KMS-11 (cell line): ENCODE data around the gene LRATD1.

ENCODE experiments used
- H2AFZ ChIP-seq: fragments of 200-600 bp; sonication (generic); 2 replicates; pipeline ENCODE4 v1.6.1; 2016; ENCODE audit warnings: antibody characterized with exemption, mixed run types, low read depth
- H3K27ac ChIP-seq: fragments of 200-600 bp; sonication (generic); 2 replicates; pipeline ENCODE4 v1.6.1; 2016; ENCODE audit warnings: mild to moderate bottlenecking, mixed run types
- H3K27me3 ChIP-seq: fragments of 200-600 bp; sonication (generic); 2 replicates; pipeline ENCODE4 v1.6.1; 2017; ENCODE audit warnings: mild to moderate bottlenecking, low read depth, mixed run types, moderate library complexity; ENCODE audit not compliant: insufficient read depth
- H3K36me3 ChIP-seq: fragments of 200-600 bp; sonication (generic); 2 replicates; pipeline ENCODE4 v1.6.1; 2017; ENCODE audit warnings: mild to moderate bottlenecking, mixed run types; ENCODE audit not compliant: insufficient read depth
- H3K4me1 ChIP-seq: fragments of 200-600 bp; sonication (generic); 2 replicates; pipeline ENCODE4 v1.6.1; 2016; ENCODE audit warnings: mild to moderate bottlenecking, low read depth, mixed run types; ENCODE audit not compliant: poor library complexity, severe bottlenecking
- H3K4me2 ChIP-seq: fragments of 200-600 bp; sonication (generic); 2 replicates; pipeline ENCODE4 v1.7.0; 2016; ENCODE audit warnings: mild to moderate bottlenecking, mixed run types
- H3K4me3 ChIP-seq: fragments of 200-600 bp; sonication (generic); IDR thresholded peaks from 2 replicates; pipeline ENCODE4 v1.6.1; 2017; ENCODE audit warnings: low read depth, low read length, mixed read lengths; ENCODE audit not compliant: insufficient read depth
- H3K79me2 ChIP-seq: fragments of 200-600 bp; sonication (generic); 2 replicates; pipeline ENCODE4 v1.6.1; 2016; ENCODE audit warnings: low read depth, mixed run types; ENCODE audit not compliant: insufficient read depth
- H3K9ac ChIP-seq: fragments of 200-600 bp; sonication (generic); 2 replicates; pipeline ENCODE4 v1.6.1; 2016; ENCODE audit warnings: mild to moderate bottlenecking, mixed run types
- H4K20me1 ChIP-seq: fragments of 200-600 bp; sonication (generic); 2 replicates; pipeline ENCODE4 v1.6.1; 2016; ENCODE audit warnings: mild to moderate bottlenecking, mixed run types; ENCODE audit not compliant: insufficient read depth
- TF ChIP-seq, protein P1 (sequence below): fragments of 200-600 bp; sonication (generic); conservative IDR thresholded peaks from 2 replicates; pipeline ENCODE4 v1.6.1; 2017; ENCODE audit warnings: low read depth, mild to moderate bottlenecking, antibody characterized with exemption, low read length, moderate library complexity, mixed read lengths

LRATD1 gene

DNA sequence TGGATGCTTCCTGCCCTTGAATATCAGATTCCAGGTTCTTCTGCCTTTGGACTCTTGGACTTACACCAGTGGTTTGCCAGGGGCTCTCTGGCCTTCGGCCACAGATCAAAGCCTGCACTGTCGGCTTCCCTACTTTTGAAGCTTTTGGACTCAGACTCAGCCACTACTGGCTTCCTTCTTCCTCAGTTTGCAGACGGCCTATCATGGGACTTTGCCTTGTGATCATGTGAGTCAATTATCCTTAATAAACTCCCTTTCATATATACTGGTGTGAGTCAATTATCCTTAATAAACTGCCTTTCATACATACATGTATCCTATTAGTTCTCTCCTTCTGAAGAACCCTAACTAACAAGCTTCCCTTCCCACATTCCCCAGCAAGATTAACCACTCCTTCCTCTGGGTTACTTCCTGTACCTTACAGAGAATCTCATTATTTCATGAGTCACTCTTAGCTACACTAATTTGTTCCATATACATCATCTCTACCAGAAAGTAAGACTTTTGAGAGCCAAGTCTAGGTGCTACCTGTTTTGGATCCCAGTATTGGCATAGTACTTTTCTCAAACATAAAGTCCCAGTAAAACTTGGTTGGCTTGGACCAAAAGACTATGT, 31.3 kb upstream of the LRATD1 start:
- no peak overlapping the region for H3K4me2 ChIP-seq
- H3K4me1 ChIP-seq: no peaks in the 10 kb centered on the region
- no peaks in the 10 kb centered on the region for H3K27me3 ChIP-seq
- H4K20me1 ChIP-seq: no peaks in the 10 kb centered on the region
- H3K4me3 ChIP-seq: no peak overlapping the region
- no peak overlapping the region for H3K9ac ChIP-seq
- H3K79me2 ChIP-seq: no peaks in the 10 kb centered on the region
- H3K36me3 ChIP-seq: no peaks in the 10 kb centered on the region
- no peak overlapping the region for H2AFZ ChIP-seq
- TF ChIP-seq, protein P1, sequence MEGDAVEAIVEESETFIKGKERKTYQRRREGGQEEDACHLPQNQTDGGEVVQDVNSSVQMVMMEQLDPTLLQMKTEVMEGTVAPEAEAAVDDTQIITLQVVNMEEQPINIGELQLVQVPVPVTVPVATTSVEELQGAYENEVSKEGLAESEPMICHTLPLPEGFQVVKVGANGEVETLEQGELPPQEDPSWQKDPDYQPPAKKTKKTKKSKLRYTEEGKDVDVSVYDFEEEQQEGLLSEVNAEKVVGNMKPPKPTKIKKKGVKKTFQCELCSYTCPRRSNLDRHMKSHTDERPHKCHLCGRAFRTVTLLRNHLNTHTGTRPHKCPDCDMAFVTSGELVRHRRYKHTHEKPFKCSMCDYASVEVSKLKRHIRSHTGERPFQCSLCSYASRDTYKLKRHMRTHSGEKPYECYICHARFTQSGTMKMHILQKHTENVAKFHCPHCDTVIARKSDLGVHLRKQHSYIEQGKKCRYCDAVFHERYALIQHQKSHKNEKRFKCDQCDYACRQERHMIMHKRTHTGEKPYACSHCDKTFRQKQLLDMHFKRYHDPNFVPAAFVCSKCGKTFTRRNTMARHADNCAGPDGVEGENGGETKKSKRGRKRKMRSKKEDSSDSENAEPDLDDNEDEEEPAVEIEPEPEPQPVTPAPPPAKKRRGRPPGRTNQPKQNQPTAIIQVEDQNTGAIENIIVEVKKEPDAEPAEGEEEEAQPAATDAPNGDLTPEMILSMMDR: no peak
- no peak overlapping the region for H3K27ac ChIP-seq

DNA sequence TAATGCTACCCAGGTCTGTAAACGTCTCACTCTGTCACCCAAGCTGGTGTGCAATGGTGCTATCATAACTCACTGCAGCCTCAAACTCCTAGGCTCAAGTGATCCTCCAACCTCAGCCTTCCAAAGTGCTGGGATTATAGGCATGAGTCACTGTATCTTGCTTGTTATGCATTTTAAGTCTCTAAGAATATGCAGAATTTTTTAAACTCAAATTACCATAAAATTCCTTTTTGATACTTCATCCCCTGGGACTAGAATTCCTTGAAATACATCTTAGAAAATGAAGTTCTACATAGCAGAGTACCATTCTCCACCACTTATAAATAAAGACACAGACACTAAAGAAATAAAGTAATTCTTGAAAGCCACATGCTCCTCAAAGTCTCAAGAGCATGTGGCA, 30.2 kb upstream of the LRATD1 start:
- TF ChIP-seq, protein P1: no peak
- H3K27me3 ChIP-seq: no peaks in the 10 kb centered on the region
- H3K27ac ChIP-seq: no peak overlapping the region
- H3K9ac ChIP-seq: no peak overlapping the region
- H3K4me1 ChIP-seq: no peaks in the 10 kb centered on the region
- no peak overlapping the region for H2AFZ ChIP-seq
- no peaks in the 10 kb centered on the region for H3K79me2 ChIP-seq
- H3K36me3 ChIP-seq: no peaks in the 10 kb centered on the region
- H4K20me1 ChIP-seq: no peaks in the 10 kb centered on the region
- no peak overlapping the region for H3K4me2 ChIP-seq
- H3K4me3 ChIP-seq: no peak overlapping the region

DNA sequence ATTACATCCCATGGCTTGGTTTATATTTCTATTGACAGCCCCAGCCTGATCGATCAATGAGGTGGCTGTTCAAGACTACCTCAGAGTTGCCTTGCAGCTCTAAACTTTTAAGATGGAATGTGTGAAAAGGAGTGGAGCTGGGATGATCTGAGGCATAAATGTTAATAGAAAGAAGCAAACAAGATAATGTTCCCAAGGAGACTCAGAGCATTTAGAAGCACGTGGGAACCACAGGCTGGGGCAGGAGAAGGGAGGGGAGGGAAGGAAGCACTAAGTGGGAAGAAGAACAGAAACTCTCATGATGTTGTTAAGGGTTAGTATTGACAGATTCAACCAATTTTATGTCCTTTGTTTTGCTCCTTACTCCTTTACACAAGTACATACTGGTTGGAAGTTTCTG, 28.8 kb upstream of the LRATD1 start:
- Histone ChIP-seq H3K4me1 (no peaks in the 10 kb centered on the region), H3K79me2 (no peaks in the 10 kb centered on the region), H3K9ac (no peak overlapping the region), H3K27me3 (no peaks in the 10 kb centered on the region), H2AFZ (no peak overlapping the region), H3K4me3 (no peak overlapping the region), H3K4me2 (no peak overlapping the region), H3K36me3 (no peaks in the 10 kb centered on the region), H3K27ac (no peak overlapping the region), H4K20me1 (no peaks in the 10 kb centered on the region)
- TF ChIP-seq, protein P1: no peak

DNA sequence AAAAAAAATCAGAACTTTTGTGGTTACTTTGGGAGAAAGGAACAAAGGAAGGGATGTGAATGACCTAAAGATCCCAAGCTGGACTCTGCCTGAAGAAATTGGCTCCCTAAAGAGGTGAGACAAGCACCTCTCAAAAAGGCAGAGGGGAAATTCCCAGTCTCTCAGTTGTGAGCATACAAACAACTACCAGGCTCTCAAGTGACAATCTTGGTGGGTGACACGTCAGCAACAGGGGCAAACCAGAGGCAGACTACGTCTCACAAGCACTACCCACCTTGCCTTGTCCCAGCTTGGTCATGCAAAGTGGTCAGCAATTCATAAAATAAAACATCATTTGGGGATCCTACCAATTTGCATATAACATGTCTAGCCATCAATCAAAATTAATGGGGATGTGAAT, 24.3 kb upstream of the LRATD1 start:
- H3K4me2 ChIP-seq: no peak overlapping the region
- H3K36me3 ChIP-seq: no peaks in the 10 kb centered on the region
- H3K4me3 ChIP-seq: no peak overlapping the region
- no peaks in the 10 kb centered on the region for H3K4me1 ChIP-seq
- H3K27ac ChIP-seq: no peak overlapping the region
- no peak overlapping the region for H3K9ac ChIP-seq
- no peaks in the 10 kb centered on the region for H3K27me3 ChIP-seq
- H4K20me1 ChIP-seq: no peaks in the 10 kb centered on the region
- H3K79me2 ChIP-seq: no peaks in the 10 kb centered on the region
- no peak overlapping the region for H2AFZ ChIP-seq
- TF ChIP-seq, protein P1: no peak
